Myocyte (in vitro differentiated cells): ENCODE data around the gene DCAF5. TPM values are rescaled to one million over a fixed set of nuclear protein-coding genes. Genes with fewer than 3 reads are reported as not detected.
A peak's percentile ranks its signal among the peaks of the same experiment; 100 is the strongest.

Source experiments
- DNase-seq: peaks from one replicate; pipeline ENCODE4 v3.0.0-alpha.2; 2012; ENCODE audit warnings: low read depth
- total RNA-seq: library from RNA; depleted of rRNA; stranded (reverse); fragments of >200 nt; gene quantifications from 2 replicates; pipeline ENCODE4 v1.2.3, GENCODE V29; 2014

Gene DCAF5
- total RNA-seq, 1 donor from 2014 or later: 41.8 TPM

- no peak for DNase-seq
Measured at GRCh38 chr14:69141550-69141949, 11.4 kb downstream of the DCAF5 start.

DNA sequence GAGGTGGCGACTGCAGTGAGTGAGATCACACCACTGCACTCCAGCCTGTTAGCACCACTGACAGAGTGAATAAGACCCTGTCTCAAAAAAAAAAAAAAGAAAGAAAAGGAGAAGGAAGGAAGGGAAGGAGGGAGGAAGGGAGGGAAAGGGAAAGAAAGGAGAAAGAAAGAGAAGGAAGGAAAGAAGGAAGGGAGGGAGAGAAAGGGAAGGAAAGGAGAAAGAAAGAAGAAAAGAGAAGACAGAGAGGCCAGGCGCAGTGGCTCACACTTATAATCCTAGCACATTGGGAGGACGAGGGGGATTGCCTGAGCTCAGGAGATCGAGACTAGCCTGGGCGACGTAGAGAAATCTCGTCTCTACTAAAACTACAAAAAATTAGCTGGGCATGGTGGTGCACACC lies 13.2 kb downstream of the DCAF5 start:
- no peak for DNase-seq

DNA sequence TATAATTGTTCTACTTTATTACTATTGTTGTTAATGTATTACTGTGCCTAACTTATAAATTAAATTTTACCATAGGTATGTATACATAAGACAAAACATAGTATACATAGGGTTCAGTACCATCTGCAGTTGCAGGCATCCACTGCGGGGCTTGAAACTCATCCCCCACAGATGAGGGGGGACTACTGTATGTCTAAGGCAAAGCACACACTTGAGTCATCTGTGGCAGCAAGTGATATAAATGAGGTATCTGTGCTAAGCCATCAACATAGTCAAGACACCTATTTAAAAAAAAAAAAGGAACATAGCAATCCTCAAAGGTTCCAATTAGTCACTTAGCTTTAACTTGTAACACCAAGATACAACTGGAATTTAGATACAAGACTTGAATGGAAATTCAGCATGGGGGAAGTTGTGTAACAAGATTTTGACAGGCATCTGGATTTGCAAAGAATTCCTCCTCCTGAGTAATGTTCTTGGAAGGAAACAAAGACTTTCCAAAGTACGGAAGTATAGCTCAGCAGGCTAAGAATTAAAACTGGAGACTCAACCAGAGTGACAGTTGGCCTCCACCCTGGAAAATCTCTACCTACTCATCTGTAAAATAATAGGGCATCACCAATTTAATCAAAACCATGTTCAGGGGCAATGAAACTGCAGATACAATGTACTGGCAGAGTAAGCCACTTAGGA lies 14.9 kb downstream of the DCAF5 start:
- DNase-seq: no peak

- no peak for DNase-seq
Measured at GRCh38 chr14:69137416-69137815, 15.5 kb downstream of the DCAF5 start.

GRCh38 chr14:69135133-69135532 lies 17.8 kb downstream of the DCAF5 start:
- DNase-seq: no peak

DNA sequence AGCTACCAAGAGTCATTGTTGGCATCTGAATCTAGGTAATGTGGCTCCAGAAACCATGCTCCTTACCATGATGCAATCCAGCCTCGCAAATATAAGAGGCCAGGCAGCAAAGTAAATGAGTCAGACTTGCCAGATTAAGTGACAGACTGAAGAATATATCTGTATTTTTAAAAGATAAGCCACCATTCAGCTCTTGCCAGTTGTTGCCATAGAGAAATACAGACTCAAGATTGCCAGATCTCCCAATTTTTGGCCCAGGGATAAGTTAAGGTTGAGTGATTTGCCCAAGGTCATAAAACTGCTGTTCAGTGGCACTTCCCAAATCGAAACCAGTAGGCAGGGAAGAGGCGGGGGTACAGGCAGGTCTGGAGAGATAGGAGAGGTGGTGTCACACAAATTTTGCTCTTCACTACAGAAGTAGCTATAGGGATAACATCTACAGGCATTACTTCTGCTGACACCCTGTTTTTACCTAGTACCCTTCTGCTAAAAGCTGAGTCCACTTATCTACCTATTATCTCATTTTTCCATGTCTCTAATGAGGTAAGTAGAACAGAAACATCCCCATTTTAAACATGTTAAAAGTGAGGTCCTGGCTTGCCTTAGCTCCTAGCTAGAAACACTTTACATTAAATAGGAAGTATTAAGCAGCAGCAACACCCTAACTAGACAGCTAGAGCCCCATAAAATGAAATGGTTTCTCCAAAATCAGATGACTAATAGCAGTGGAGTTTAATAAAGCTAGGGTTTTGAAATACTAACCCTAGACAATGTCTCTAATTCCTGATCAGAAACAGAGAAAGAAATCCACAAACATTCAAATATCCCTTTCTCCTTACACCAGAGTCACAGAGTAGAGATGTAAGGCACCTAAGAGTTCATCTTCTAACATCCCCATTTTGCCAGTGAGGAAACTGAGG lies 19.5 kb downstream of the DCAF5 start:
- peak; percentile 48 for DNase-seq

DNA sequence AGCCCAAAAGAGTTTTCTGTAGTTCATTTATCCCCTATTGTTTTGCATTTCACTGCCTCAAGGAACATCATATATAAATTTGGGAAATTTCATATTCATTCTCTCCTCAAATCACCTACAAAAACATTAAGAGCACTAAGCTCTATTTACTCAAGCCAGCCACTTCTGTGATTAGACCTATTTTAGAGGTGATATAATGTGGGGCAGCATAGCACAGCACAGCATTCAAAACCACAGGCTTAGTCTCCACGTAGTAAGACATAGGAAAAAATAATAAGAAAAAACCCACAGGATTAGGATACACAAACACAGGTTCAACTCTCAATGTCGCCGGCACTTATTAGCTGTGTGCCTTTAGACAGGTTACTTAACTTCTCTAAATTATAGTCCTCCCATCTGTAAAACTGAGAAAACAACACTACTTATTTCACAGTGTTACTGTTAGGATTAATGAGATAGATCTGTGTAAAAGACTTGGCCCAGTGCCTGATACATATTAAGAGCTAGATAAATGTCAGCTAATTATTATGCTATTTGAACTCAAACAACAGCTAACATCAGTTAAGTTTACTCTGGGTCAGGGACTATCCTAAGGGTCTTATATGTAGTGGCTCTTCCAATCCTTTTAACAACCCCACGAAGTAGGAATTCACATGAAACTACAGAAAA lies 20.3 kb downstream of the DCAF5 start:
- no peak for DNase-seq

DNA sequence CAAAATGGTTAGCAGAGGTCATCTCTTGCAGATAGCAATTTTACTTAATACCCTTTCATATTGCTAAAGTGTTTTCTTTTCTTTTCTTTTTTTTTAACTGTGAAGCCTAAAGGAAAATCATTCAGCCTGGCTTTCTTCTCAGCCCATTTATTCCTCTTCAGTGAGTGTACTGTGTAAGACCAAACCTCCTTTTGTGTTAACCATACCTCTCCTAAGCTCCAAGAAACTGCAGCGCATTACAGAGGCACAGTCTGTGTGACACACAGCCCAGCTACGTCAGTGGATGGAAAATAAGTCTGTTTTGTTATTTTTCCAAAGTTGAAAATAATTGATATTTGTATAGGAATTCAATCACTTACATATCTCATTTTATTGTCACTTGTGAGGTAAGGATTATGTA lies 21.7 kb downstream of the DCAF5 start:
- DNase-seq: no peak

DNA sequence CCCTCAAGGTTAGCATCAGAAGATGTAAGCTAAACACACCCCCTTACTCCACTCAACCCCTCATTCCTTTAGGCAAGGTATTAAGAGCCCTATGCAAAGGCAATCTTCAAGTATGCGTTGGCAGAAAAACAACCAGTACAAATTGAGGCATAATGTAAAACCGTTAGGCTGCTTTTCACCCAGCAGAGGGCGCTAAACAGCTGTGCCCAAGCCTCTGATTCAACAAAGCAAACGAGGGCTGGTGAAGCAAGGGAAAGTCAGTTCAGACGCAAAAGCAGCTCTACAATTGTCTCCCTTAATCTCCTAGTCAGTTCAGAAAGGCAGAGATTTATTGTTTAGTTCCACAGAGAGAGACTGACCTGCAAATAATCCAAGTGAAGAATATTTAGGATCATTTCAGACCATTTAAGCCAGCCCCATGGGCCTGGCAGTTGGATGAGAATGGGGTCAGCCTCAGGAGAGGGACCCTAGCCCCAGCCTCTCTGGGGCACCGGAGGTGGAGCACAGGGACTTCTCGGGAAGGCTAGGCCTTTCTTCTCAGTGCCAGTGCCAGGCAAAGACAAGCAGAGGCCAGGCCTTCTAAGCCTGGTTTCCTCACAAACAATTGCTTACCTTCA lies 23.5 kb downstream of the DCAF5 start:
- DNase-seq: peak; percentile 84

- no peak for DNase-seq
Measured at GRCh38 chr14:69118305-69118704, 34.6 kb downstream of the DCAF5 start.

DNA sequence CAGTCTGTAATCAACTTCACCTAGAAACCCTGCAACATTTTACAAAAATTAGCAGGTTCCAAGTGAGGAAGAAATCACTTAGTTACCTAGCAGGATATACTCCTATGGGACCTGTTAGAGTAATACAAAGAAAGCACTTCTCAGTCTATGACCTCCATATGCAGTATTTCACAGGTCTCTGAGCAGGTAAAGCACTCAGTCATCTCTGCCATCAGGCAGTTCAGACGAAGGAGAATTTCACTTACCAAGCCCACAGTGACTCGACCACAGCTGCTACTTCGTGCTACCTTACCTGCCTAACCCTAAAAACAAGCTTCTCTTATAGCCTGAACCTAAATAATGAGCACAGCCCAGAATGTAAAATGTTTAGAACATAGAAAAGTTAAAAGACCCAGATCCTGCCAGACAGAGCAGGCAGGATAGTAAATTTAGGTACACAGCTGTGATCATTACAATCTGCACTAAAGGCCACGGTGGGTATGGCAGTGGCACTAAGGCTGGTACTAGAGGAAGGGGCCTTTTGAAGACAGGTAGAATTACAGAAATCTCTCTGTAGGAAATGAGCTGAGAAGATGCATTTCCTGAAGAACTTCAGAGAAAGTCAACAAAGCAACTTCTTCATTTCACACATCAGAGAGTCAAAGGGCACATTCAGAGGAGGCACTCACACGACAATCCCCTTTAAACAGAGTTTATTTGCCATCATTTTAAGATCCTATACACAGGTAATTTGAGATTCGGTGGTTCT lies 35.7 kb downstream of the DCAF5 start:
- no peak for DNase-seq

DNA sequence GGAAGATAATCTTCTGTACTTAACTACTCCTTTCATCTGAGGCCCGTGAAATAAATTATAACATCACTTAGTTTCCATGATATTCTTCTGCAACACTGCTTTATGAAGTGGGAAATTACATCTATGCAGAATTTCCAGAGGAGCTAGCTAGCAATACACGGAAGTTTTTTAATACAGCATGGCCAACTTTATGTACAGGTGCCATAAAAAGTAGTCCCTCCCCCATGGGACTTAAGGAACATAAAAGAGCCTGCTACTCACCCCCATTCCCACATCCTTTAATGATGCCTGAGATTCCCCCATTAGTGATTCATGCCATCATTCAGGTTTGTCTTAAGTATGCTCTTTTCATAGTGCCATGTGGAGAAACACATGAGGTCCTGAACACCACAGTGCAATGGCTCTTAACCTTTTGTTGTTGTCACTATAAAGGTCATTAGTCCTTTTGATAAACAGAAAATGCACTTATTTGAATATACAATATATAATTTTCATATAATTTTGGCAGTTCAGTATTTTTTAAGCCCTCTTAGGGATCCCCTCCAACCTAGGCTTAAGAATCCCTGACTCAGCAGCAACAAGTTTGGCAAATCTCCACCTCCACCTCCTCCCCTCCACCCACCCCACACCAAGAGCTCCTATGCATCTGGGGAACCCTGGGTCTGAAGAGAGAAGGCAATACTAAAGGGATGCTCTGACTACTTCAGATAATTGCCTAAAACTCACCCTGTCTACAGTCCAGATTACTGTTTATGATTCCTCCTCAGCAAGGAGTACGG lies 37.3 kb downstream of the DCAF5 start:
- DNase-seq: no peak

GRCh38 chr14:69114763-69115162 lies 38.2 kb downstream of the DCAF5 start:
- DNase-seq: no peak

DNA sequence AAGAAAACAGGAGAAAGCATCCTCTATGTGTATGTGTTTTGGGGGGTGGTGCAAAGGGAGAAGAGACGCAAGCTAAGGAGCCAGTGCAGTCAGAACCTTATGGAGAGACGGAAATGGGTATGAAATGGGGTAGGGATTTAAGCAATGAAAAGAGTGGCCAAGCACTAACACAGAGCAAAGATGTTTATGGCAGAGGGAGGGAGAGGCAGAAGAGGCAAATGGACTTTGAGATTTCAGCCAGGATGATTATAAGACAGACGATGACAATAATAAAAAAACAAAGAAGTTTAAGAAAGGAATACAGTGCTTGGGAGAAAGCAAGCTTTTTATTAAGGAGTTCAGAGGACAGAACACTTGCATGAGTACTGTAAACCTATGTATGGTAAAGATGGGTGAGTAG lies 44.6 kb downstream of the DCAF5 start:
- DNase-seq: no peak

- DNase-seq: peak; percentile 72
Measured at GRCh38 chr14:69107407-69108003, 45.4 kb downstream of the DCAF5 start.

DNA sequence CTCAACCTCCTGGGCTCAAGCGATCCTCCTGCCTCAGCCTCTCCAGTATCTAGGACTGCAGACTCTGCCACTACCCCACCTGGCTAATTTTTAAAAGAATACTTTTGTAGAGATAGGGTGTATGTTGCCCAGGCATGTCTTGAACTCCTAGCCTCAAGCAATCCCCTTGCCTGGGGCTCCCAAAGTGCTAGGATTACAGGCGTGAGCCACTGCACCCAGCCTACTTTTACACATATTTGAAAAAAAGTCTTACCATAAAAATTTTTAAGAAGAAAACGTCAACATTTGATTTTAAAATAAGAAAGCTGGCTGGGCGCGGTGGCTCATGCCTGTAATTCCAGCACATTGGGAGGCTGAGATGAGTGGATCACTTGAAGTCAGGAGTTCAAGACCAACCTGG lies 46.5 kb downstream of the DCAF5 start:
- no peak for DNase-seq

GRCh38 chr14:69105326-69105725 lies 47.6 kb downstream of the DCAF5 start:
- DNase-seq: peak; percentile 36

DNA sequence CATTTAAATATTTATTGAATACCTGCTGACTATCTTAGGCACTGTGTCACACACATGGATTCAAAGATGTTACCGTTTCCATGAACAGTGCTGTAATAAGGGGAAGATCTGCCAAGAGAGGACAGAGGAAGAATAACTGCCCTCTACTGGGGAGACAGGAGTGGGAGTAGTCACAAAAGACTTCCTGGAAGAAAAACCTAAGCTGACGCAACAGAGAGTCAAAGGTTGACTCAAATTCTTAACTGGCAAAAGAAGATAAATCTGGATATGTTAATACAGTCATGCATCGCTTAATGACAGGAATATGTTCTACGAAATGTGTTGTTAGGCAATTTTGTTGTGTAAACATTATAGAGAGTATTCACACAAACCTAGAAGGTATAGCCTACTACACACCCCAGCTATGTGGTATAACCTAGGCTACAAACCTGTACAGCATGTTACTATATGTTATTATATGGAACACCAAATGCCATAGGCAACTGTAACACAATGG lies 51.5 kb downstream of the DCAF5 start:
- DNase-seq: peak; percentile 63

DNA sequence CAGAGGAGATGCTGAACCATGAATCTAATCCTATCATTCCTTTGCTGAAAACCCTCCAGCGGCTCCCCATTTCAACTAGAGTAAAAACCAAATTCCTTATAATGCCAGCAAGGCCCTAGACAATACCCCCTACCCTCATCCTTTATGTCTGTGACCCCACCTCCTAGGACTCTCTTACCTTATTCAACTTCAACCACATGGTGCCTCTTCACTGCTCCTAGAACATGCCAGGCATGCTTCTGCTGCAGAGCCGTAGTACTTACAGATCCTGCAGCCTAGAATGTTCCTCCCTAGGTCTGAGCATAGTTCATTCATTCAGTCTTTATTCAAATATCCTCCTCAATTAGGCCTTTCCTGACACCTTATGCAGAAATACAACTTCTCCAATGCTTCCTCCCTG lies 54.9 kb downstream of the DCAF5 start:
- DNase-seq: no peak
